Measurements from ENCODE around the gene TTLL7.

GRCh38 chr1:83964153-83964552, 34.8 kb downstream of the TTLL7 start:
- TF ChIP-seq HDAC6 (IDR thresholded peaks at IDR 0.05; ENCODE audit: low read depth, low read length): no peak
- no peak for TF ChIP-seq EP300 (IDR thresholded peaks at IDR 0.05; ENCODE audit: low read length)
- no peak for TF ChIP-seq EGR1 (conservative IDR thresholded peaks at IDR 0.05)
- TF ChIP-seq CTCF (IDR thresholded peaks at IDR 0.05 in 2 of 3, conservative IDR thresholded peaks at IDR 0.05 in 1 of 3; ENCODE audit: insufficient read depth in 2 of 3, low read depth in 1 of 3, low read length in 3 of 3): no peak
- no peak for TF ChIP-seq TFAP4 (CRISPR knock-in tag; IDR thresholded peaks at IDR 0.05; ENCODE audit: borderline replicate concordance)
